Left lung (tissue), 10 donors: ENCODE data around the gene CDH22. TPM values are rescaled to one million over a fixed set of nuclear protein-coding genes. Genes with fewer than 3 reads are reported as not detected.

ENCODE experiments used
- ATAC-seq: fragments of 200-7000 bp; cut with Tn5 transposase; one replicate; pipeline ENCODE4 v1.9.1; 2020; ENCODE audit warnings: moderate library complexity
- DNase-seq, 4 donors: peaks; one replicate each; pipeline ENCODE4 v3.0.0-alpha.2; 2013 to 2020
- H3K27ac ChIP-seq, 2 donors: fragments of 200-600 bp; sonication (generic) in 1 of 2; one replicate each; pipeline versions ENCODE4 v1.5.0 to v1.8.0; 2020 to 2021
- H3K27me3 ChIP-seq, 2 donors: fragments of 200-600 bp; sonication (generic) in 1 of 2; one replicate each; pipeline versions ENCODE4 v1.5.0 to v1.8.0; 2020 to 2021
- H3K36me3 ChIP-seq, 2 donors: fragments of 200-600 bp; sonication (generic) in 1 of 2; one replicate each; pipeline versions ENCODE4 v1.5.0 to v1.8.0; 2020 to 2021
- H3K4me1 ChIP-seq, 2 donors: fragments of 200-600 bp; one replicate each; pipeline ENCODE4 v1.8.0; 2021
- H3K4me3 ChIP-seq, 2 donors: fragments of 200-600 bp; sonication (generic) in 1 of 2; one replicate each; pipeline versions ENCODE4 v1.5.0 to v1.8.0; 2020 to 2021; ENCODE audit warnings: mild to moderate bottlenecking in 1 of 2
- H3K9me3 ChIP-seq, 2 donors: fragments of 200-600 bp; sonication (generic) in 1 of 2; one replicate each; pipeline versions ENCODE4 v1.5.0 to v1.8.0; 2020 to 2021
- intact Hi-C, 2 donors: fragments of 100-400 bp; cut with DNase I; formaldehyde crosslinking; loops; one replicate each; pipeline versions ENCODE4 v1.11.2 to v1.14.2; 2022
- polyA plus RNA-seq, 6 donors: library from polyadenylated mRNA; unstranded; fragments of 120-200 nt; gene quantifications; one replicate each; pipeline ENCODE4 v1.2.1, GENCODE V29; 2013; ENCODE audit not compliant: insufficient read length in 6 of 6
- total RNA-seq, 2 donors: library from RNA; stranded (reverse); fragmentation: NEBNext Ultra II Directional; extraction: Animal tissue kit (Norgen Biotek cat#: 25700); gene quantifications; one replicate each; pipeline ENCODE4 v1.2.1, GENCODE V29; 2021
- TF ChIP-seq, protein P1 (sequence below), 2 donors: fragments of 200-600 bp; sonication (generic) in 1 of 2; IDR thresholded peaks; one replicate each; pipeline versions ENCODE4 v1.5.0 to v1.8.0; 2021; ENCODE audit warnings: antibody characterized with exemption in 2 of 2
- donor health status: DM: no; HTN: yes; CAD: no.
- donor health status: DM: no; HTN: no; CAD: no.

CDH22 gene
- total and polyA plus RNA-seq, 8 donors, result 0.06 to 0.26 (median 0.08) TPM; not detected in 2

DNA sequence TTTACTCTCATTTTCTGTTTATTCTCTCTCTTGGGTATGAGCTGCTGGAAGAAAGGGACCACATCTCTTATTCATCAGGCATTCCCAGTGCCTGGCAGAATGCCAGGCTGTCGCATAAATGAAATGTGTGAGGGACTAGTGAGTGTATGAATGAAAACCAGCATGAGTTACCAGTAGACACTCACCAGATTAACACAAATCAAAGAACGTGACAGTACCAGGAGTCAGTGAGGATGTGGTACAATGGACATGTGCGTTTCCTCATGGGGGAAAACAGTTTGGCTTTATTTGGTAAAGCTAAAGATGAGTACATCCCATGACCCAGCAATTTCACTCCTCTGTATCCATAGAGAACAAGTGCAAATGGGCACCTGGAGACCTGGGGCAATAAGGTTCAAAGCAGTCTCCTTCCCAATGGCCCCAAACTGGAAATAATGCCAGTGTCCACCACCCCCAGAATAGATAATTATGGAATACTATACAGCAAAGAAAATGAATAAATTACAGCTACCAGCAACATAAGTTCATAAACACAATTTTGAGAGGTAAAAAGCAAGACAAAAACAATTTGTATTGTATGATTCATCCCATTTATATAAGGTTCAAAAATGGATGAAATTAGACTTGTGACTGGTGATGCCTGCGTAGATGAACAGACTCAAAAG is 93.3 kb downstream of the CDH22 start:
- no peak overlapping the region for H3K4me3 ChIP-seq

DNA sequence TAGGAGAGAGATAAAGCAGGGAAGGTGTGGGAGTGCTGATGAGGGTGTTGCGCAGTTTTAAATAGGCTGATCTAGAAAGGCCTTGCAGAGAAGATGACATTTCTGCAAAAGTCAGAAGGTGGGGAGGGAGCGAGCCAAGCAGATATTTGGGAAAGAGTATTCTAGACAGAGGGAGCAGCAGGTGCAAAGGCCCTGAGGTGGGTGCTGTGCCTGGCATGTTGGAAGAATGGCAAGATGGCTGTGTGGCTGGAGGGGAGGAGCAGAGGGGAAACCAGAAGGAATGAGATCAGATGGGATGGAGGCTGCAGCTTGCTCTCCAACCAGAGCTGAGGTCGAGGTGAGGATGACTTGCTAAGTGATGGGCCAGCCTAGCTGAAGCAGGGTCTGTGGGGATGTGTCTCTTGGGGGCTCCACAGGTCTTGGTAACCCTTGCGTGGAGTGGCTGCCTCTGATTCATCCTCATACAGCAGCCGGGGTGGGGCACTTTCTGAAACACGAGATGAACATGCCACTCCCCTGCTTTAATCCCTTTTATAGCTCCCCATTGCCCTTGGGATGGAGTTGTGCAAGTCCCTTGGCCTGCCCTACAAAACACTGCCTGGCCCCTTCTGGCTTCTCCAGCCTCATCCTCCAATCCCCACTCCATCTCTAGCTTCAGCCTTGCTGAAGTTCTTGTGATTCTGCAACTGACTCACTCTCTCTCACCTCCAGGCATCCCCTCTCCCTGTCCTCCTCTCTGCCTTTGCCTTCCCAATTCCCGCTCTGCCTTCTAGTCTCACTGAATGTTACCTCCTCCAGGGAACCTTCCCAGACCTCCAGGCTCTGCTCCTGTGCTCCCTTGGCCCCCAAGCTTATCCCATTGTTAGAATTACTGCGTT is 94.1 kb downstream of the CDH22 start:
- intact Hi-C loops, result no loop called here
- DNase-seq, result no peak
- H3K27me3 ChIP-seq, result peaks cover 13 to 82% of the 10 kb centered on the region in 2 donors

More for the DNA sequence above, 93.3 kb downstream of the CDH22 start:
- TF ChIP-seq, protein P1, sequence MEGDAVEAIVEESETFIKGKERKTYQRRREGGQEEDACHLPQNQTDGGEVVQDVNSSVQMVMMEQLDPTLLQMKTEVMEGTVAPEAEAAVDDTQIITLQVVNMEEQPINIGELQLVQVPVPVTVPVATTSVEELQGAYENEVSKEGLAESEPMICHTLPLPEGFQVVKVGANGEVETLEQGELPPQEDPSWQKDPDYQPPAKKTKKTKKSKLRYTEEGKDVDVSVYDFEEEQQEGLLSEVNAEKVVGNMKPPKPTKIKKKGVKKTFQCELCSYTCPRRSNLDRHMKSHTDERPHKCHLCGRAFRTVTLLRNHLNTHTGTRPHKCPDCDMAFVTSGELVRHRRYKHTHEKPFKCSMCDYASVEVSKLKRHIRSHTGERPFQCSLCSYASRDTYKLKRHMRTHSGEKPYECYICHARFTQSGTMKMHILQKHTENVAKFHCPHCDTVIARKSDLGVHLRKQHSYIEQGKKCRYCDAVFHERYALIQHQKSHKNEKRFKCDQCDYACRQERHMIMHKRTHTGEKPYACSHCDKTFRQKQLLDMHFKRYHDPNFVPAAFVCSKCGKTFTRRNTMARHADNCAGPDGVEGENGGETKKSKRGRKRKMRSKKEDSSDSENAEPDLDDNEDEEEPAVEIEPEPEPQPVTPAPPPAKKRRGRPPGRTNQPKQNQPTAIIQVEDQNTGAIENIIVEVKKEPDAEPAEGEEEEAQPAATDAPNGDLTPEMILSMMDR (IDR thresholded peaks at IDR 0.05), result no peak
- Histone ChIP-seq H3K27me3 (peaks cover 9 to 80% of the 10 kb centered on the region in 2 donors), H3K27ac (no peak overlapping the region), H3K4me1 (no peaks in the 10 kb centered on the region), H3K36me3 (no peaks in the 10 kb centered on the region), H3K9me3 (no peaks in the 10 kb centered on the region)
- intact Hi-C loops, result no loop called here
- peak in 1 of 4 donors; percentile 32 for DNase-seq
- no peak for ATAC-seq

DNA sequence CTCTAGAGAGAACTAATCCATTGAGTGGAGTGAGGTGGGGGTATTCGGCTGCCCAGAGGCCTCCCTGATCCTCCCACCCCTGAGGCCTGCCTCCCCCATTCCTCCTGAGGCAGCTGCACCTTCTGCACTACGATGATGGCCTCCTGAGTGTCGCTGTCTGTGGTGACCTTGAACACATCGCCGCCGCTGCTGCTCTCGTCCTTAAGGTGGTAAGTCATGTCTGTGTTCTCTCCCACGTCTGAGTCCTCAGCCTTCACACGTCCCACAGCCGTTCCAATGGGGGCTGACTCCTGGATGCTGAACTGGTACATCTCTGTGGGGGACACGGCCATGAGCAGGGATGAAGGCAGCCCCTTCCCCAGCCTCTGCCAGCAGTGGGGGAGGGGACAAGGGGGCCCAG is 95.4 kb downstream of the CDH22 start:
- ATAC-seq (no peak), DNase-seq (no peak)
- Histone ChIP-seq H3K9me3 (no peaks in the 10 kb centered on the region), H3K36me3 (no peaks in the 10 kb centered on the region), H3K27me3 (peaks cover 13 to 84% of the 10 kb centered on the region in 2 donors), H3K27ac (no peak overlapping the region), H3K4me1 (peaks cover 0 to 6% of the 10 kb centered on the region in 2 donors), H3K4me3 (no peak overlapping the region)
- intact Hi-C loops, result no loop called here
- TF ChIP-seq, protein P1 (IDR thresholded peaks at IDR 0.05), result no peak

More for the DNA sequence above, 94.1 kb downstream of the CDH22 start:
- no peaks in the 10 kb centered on the region for H3K4me1 ChIP-seq
- H3K4me3 ChIP-seq, result no peak overlapping the region
- ATAC-seq, result no peak
- H3K36me3 ChIP-seq, result no peaks in the 10 kb centered on the region
- H3K27ac ChIP-seq, result no peak overlapping the region
- TF ChIP-seq, protein P1 (IDR thresholded peaks at IDR 0.05), result no peak
- no peaks in the 10 kb centered on the region for H3K9me3 ChIP-seq

DNA sequence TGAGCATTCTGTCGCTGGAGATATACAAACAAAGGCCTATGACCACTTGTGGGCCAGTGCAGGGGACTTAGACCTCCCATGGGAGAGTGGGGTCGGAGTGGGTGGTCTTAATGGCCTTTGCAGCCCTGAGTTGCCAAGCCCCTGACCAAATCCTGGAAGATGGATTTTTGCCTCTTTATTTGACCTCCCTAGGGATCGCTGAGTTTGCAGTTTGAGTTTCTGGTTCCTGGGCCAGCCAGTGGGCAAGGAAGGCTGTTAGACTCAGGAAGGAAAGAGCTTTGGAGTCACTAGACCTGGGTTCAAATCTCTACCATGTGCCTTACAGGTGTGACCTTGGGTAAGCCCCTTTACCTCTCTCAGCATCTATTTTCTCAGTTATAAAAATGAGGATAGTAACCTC is 96.0 kb downstream of the CDH22 start:
- peaks cover 13 to 86% of the 10 kb centered on the region in 2 donors for H3K27me3 ChIP-seq
- no peak for ATAC-seq
- intact Hi-C loops, result no loop called here

More for the DNA sequence above, 96.0 kb downstream of the CDH22 start:
- no peak for DNase-seq
- no peak overlapping the region for H3K4me3 ChIP-seq
- H3K4me1 ChIP-seq, result peaks cover 0 to 12% of the 10 kb centered on the region in 2 donors
- H3K27ac ChIP-seq, result no peak overlapping the region
- TF ChIP-seq, protein P1 (IDR thresholded peaks at IDR 0.05), result no peak
- no peaks in the 10 kb centered on the region for H3K36me3 ChIP-seq
- no peaks in the 10 kb centered on the region for H3K9me3 ChIP-seq
